Osteoblast (primary cell): ENCODE results near the gene TMPRSS13. TPM values are rescaled to one million over a fixed set of nuclear protein-coding genes. Genes with fewer than 3 reads are reported as not detected.

Experiments used
- DNase-seq: peaks from one replicate; pipeline ENCODE4 v3.0.0; 2011; ENCODE audit warnings: low spot score, mixed read lengths; ENCODE audit not compliant: insufficient read length; ENCODE audit errors: missing footprints
- H2AFZ ChIP-seq: 2 replicates; pipeline ENCODE4 v1.6.0; 2011; ENCODE audit warnings: mild to moderate bottlenecking, low read length
- H3K27ac ChIP-seq: 2 replicates; pipeline ENCODE4 v1.5.1; 2011; ENCODE audit warnings: mild to moderate bottlenecking, low read depth, low read length, moderate library complexity
- H3K27me3 ChIP-seq: 2 replicates; pipeline ENCODE4 v1.6.0; 2012; ENCODE audit warnings: mild to moderate bottlenecking, control low read depth, inconsistent platforms, low read length, moderate library complexity; ENCODE audit not compliant: insufficient read depth
- H3K36me3 ChIP-seq: 2 replicates; pipeline ENCODE4 v1.5.1; 2011; ENCODE audit warnings: mild to moderate bottlenecking, low read length, control low read depth, moderate library complexity; ENCODE audit not compliant: insufficient read depth
- H3K4me1 ChIP-seq: 2 replicates; pipeline ENCODE4 v1.5.1; 2011; ENCODE audit warnings: mild to moderate bottlenecking, low read length, control low read depth, moderate library complexity; ENCODE audit not compliant: insufficient read depth
- H3K4me2 ChIP-seq: 2 replicates; pipeline ENCODE4 v1.6.0; 2011; ENCODE audit warnings: mild to moderate bottlenecking, low read length; ENCODE audit not compliant: insufficient read depth
- H3K4me3 ChIP-seq: fragments of 200-600 bp; sonication (generic); 3 replicates; pipeline ENCODE4 v1.5.1; 2012; ENCODE audit warnings: mild to moderate bottlenecking, low read length, inconsistent platforms; ENCODE audit not compliant: insufficient read depth
- H3K79me2 ChIP-seq: 2 replicates; pipeline ENCODE4 v1.6.0; 2012; ENCODE audit warnings: mild to moderate bottlenecking, low read length, control low read depth, inconsistent platforms; ENCODE audit not compliant: insufficient read depth
- H3K9me3 ChIP-seq: 2 replicates; pipeline ENCODE4 v1.5.1; 2011; ENCODE audit warnings: low read depth, low read length, control low read depth
- H4K20me1 ChIP-seq: 2 replicates; pipeline ENCODE4 v1.6.0; 2012; ENCODE audit warnings: mild to moderate bottlenecking, low read length, control low read depth; ENCODE audit not compliant: insufficient read depth
- CTCF ChIP-seq: IDR thresholded peaks from 2 replicates; pipeline ENCODE4 v1.5.1; 2011; ENCODE audit warnings: mild to moderate bottlenecking, low read depth, low read length, moderate library complexity; ENCODE audit errors: extremely low read depth
- total RNA-seq: library from RNA; depleted of rRNA; stranded (reverse); fragments of >200 nt; gene quantifications from 2 replicates; pipeline ENCODE4 v1.2.3, GENCODE V29; 2012

The TMPRSS13 gene
- total RNA-seq, 1 donor = not detected

- Histone ChIP-seq H3K4me3 (no peak overlapping the region), H3K36me3 (no peaks in the 10 kb centered on the region), H2AFZ (no peak overlapping the region), H3K27ac (no peak overlapping the region), H4K20me1 (no peaks in the 10 kb centered on the region), H3K27me3 (no peaks in the 10 kb centered on the region), H3K9me3 (no peaks in the 10 kb centered on the region), H3K4me1 (no peaks in the 10 kb centered on the region), H3K79me2 (no peaks in the 10 kb centered on the region), H3K4me2 (no peak overlapping the region)
- DNase-seq = no peak
- no peak for TF ChIP-seq CTCF
These were observed 42.8 kb upstream of the TMPRSS13 start for GRCh38 chr11:117972044-117972443.

GRCh38 chr11:117970400-117971024, 41.3 kb upstream of the TMPRSS13 start:
- Histone ChIP-seq H3K27ac (no peak overlapping the region), H3K4me2 (no peak overlapping the region), H2AFZ (no peak overlapping the region), H3K4me1 (no peaks in the 10 kb centered on the region), H3K36me3 (no peaks in the 10 kb centered on the region), H3K9me3 (no peaks in the 10 kb centered on the region), H3K4me3 (no peak overlapping the region), H3K79me2 (no peaks in the 10 kb centered on the region), H4K20me1 (no peaks in the 10 kb centered on the region), H3K27me3 (no peaks in the 10 kb centered on the region)
- no peak for TF ChIP-seq CTCF
- no peak for DNase-seq

GRCh38 chr11:117969160-117969991, 40.2 kb upstream of the TMPRSS13 start:
- H3K27me3 ChIP-seq = no peaks in the 10 kb centered on the region
- H3K9me3 ChIP-seq = no peaks in the 10 kb centered on the region
- no peak for TF ChIP-seq CTCF
- DNase-seq = no peak
- no peaks in the 10 kb centered on the region for H3K4me1 ChIP-seq
- H3K4me2 ChIP-seq = no peak overlapping the region
- no peaks in the 10 kb centered on the region for H4K20me1 ChIP-seq
- no peak overlapping the region for H3K4me3 ChIP-seq
- H3K36me3 ChIP-seq = no peaks in the 10 kb centered on the region
- H3K79me2 ChIP-seq = no peaks in the 10 kb centered on the region
- no peak overlapping the region for H2AFZ ChIP-seq
- H3K27ac ChIP-seq = no peak overlapping the region

GRCh38 chr11:117966908-117967307, 37.7 kb upstream of the TMPRSS13 start:
- no peaks in the 10 kb centered on the region for H3K27me3 ChIP-seq
- H2AFZ ChIP-seq = no peak overlapping the region
- H3K4me3 ChIP-seq = no peak overlapping the region
- H3K4me1 ChIP-seq = no peaks in the 10 kb centered on the region
- H3K9me3 ChIP-seq = no peaks in the 10 kb centered on the region
- H4K20me1 ChIP-seq = no peaks in the 10 kb centered on the region
- DNase-seq = no peak
- no peaks in the 10 kb centered on the region for H3K79me2 ChIP-seq
- H3K36me3 ChIP-seq = no peaks in the 10 kb centered on the region
- no peak overlapping the region for H3K27ac ChIP-seq
- no peak overlapping the region for H3K4me2 ChIP-seq
- no peak for TF ChIP-seq CTCF
